HG03442 (cell line): ENCODE data around the gene GDF11.

Experiments used
- ATAC-seq: cut with Tn5 transposase; IDR thresholded peaks from one replicate; pipeline ENCODE4 v1.9.1; 2021; ENCODE audit warnings: mild to moderate bottlenecking, moderate library complexity; ENCODE audit not compliant: unreplicated experiment

GDF11 gene

GRCh38 chr12:55780685-55781084 is 37.8 kb downstream of the GDF11 start:
- no peak for ATAC-seq

GRCh38 chr12:55788546-55788945 is 45.6 kb downstream of the GDF11 start:
- ATAC-seq, result no peak

GRCh38 chr12:55789171-55789570 is 46.2 kb downstream of the GDF11 start:
- ATAC-seq, result no peak

GRCh38 chr12:55789893-55790292 is 47.0 kb downstream of the GDF11 start:
- ATAC-seq, result no peak

- no peak for ATAC-seq
These were observed 53.0 kb downstream of the GDF11 start for GRCh38 chr12:55795950-55796349.

- ATAC-seq, result no peak
These were observed 54.1 kb downstream of the GDF11 start for GRCh38 chr12:55797068-55797467.

GRCh38 chr12:55797550-55797949 is 54.6 kb downstream of the GDF11 start:
- no peak for ATAC-seq
